ENCODE measurements around the gene GIGYF2.
"Not testable (repeated sequence)": the region's sequence is repeated elsewhere in the genome, so short reads cannot be mapped to it uniquely, and the experiment has no call there.

The GIGYF2 gene

DNA sequence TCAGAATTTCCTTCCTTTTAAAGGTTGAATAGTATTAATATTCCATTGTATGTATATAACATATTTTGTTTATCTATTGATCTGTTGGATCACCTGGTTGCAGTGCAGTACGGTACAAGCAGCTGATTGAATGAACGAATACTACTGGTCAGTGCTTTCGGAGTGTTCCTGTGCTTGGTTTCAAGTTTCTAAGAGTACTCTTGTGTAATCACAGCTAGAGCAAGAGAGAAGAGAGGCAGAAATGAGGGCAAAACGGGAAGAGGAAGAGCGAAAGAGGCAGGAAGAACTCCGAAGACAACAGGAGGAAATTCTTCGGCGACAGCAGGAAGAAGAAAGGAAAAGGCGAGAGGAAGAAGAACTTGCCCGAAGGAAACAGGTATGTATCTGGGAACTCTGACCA, 119.5 kb downstream of the GIGYF2 start:
- DNase-seq (ENCODE audit: low spot score), result no peak

DNA sequence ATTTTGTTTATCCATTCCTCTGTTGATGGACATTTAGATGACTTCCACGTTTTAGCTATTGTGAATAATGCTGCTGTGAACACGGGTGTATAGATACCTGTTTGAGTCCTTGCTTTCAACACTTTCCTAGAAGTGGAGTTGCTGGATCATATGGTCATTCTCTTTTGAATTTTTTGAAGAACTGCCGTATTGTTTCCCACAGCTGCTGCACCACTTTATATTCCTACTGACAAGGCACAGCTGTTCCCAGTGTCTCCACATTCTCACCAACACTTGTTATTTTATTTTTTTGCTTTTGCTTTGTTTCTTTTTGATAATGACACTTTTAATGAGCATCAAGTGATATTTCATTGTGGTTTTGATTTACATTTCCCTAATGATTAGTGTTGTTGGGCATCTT, 120.6 kb downstream of the GIGYF2 start:
- no peak for DNase-seq (ENCODE audit: low spot score)

- no peak for DNase-seq (ENCODE audit: low spot score)
These were observed 132.9 kb downstream of the GIGYF2 start for GRCh38 chr2:232829988-232830387.

GRCh38 chr2:232831496-232831895, 134.4 kb downstream of the GIGYF2 start:
- no peak for DNase-seq (ENCODE audit: low spot score)

DNA sequence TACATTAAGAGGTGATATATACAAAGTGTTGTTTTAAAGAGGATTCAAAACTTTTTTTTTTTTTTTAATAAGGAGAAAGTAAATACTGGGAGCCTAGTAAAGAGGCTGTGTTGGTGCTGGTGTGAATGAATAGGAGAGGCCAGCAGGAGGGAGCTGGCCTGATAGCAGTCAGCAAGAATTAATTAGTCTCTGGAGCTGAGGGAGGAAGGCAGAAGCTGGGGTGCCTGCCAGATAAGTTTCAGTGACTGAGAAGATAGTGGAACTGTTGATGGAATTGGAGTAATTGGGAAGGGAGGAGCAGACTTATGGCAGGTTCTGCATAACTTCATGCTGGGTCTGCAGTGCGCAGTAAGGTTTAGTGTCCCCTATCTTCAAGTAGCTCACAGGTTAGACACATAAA, 136.7 kb downstream of the GIGYF2 start:
- no peak for DNase-seq (ENCODE audit: low spot score)

DNA sequence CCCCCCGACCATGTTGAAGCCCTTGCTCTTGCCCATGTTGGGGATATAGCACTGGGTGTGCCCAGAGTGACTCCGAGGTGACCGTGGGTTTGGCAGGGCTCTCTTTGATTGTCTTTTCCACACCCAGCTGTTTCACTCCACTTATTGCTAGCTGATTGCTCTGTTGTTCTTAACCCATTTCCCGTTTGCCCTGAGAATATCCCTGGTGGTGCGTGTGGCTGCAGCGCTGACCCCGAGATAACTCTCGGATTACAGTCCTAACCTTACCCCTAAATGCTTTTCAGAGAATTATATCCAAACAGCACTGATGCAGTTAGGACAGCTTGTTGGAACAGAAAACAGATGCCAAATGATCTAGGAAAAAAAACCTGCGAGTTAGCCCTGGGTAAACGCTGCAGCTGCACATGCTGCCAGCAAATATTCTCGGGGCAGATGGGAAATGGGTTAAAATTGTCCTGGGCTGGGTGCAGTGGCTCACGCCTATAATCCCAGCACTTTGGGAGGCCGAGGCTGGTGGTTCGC, 138.6 kb downstream of the GIGYF2 start:
- DNase-seq (ENCODE audit: low spot score), result peak; percentile 5

- DNase-seq (ENCODE audit: low spot score), result no peak
These were observed 139.8 kb downstream of the GIGYF2 start for GRCh38 chr2:232836934-232837333.

DNA sequence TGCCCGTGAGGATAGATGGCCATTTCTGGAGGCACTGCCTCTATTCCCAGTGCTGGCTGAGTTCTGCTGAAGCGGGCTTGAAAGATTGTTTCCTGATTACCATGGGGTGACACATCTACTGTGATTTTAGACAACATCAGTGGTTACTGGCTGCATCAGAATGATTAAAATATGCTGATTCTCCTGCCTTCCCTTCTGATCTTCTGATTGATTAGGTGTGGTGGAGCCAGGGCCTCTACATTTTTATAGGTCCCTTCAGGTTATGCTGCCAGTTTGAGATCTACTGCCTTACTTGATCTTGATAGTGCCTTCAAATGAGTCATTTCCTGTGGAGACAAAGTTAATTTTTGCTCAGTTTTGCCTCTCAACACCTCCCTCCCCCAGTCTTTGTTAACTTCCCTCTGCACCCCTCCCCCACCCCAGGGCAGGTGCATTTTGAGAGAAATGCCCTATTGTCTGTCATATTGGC, 141.3 kb downstream of the GIGYF2 start:
- no peak for DNase-seq (ENCODE audit: low spot score)

- peak; percentile 13 for DNase-seq (ENCODE audit: low spot score)
These were observed 142.4 kb downstream of the GIGYF2 start for GRCh38 chr2:232839411-232840079.

GRCh38 chr2:232842689-232843088, 145.6 kb downstream of the GIGYF2 start:
- DNase-seq (ENCODE audit: low spot score), result no peak

GRCh38 chr2:232843834-232844233, 146.7 kb downstream of the GIGYF2 start:
- no peak for DNase-seq (ENCODE audit: low spot score)

DNA sequence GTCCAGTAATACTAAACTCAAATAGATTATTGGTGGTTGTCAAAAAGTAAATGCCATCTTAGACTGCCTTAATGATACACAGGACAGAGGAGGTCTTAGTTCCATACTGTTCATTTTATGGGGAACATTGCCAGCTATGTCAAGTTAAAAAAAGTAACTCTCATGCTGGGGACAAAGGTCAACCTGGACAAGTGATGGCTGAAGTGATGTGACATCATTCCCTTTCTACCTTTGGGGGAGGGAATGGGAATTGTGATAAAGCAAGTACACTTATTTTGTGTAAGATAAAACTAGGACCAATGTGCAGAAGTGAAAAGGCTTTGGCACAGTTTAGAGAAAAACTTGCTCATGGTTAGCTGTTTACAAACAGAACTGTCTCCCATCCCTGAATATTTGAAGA, 148.9 kb downstream of the GIGYF2 start:
- DNase-seq (ENCODE audit: low spot score), result no peak

DNA sequence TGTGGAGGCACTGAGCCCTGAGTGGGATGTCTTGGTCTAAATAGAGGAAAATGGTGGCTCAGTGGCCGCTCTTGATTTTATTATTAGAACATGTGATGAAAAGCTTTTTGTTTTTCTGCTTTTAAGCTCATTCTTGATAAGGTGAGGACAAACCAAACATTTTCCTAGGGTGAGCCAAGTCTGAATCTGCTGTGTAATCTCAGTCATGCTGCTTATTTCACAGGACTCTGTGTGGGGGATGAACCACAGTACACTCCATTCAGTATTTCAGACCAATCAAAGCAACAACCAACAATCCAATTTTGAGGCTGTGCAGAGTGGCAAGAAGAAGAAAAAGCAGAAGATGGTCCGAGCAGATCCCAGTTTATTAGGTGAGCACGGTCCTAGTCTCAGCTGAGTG, 152.9 kb downstream of the GIGYF2 start:
- DNase-seq (ENCODE audit: low spot score), result no peak

DNA sequence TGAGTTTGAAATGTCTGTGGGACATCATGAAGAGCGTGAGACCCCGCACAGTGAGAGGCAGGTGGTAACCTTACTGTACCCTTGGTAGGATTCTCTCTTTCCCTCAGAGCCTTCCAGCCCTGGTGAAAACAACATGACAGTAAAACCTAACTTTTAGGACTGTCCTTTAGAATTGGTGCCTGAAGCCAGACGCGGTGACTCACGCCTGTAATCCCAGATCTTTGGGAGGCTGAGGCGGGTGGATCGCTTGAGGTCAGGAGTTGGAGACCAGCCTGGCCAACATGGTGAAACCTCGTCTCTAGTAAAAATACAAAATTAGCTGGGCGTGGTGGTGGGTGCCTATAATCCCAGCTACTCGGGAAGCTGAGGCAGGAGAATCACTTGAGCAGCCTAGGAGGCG, 154.9 kb downstream of the GIGYF2 start:
- not testable (repeated sequence) for DNase-seq (ENCODE audit: low spot score)

DNA sequence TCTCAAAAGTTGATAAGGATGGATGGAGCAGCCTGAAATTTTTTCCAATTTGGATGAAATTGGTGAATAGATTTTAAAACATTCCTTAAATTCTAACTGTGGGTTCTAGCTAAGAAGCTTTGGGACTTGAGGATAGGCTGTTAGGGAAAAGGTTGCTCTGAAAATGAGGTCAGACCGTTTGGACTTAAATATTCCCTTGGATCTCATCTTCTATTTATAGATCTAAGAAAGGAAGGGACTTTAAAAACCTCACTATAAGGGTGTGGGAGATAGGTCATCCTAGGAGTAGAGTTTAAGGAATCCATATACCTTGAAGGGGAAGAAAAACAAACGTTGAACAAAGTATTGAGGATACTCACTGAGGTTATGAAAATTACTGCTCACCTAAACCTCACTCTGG, 155.5 kb downstream of the GIGYF2 start:
- no peak for DNase-seq (ENCODE audit: low spot score)

DNA sequence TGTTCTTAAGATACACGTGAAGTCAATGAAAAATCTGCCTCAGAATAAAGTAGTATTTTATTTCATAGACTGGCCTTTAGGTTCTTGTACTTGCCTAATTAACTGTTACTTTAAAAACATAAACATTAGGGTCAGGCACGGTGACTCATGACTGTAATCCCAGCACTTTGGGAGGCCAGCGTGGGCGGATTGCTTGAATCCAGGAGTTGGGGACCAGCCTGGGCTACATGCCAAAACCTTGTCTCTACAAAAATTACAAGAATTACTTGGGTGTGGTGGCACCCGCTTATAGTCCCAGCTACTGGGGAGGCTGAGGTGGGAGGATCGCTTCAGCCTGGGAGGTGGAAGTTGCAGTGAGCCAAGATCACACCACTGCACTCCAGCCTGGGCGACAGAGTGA, 157.0 kb downstream of the GIGYF2 start:
- no peak for DNase-seq (ENCODE audit: low spot score)

GRCh38 chr2:232857158-232857563, 160.0 kb downstream of the GIGYF2 start:
- DNase-seq (ENCODE audit: low spot score), result no peak

- no peak for DNase-seq (ENCODE audit: low spot score)
These were observed 162.3 kb downstream of the GIGYF2 start for GRCh38 chr2:232859385-232859916.

DNA sequence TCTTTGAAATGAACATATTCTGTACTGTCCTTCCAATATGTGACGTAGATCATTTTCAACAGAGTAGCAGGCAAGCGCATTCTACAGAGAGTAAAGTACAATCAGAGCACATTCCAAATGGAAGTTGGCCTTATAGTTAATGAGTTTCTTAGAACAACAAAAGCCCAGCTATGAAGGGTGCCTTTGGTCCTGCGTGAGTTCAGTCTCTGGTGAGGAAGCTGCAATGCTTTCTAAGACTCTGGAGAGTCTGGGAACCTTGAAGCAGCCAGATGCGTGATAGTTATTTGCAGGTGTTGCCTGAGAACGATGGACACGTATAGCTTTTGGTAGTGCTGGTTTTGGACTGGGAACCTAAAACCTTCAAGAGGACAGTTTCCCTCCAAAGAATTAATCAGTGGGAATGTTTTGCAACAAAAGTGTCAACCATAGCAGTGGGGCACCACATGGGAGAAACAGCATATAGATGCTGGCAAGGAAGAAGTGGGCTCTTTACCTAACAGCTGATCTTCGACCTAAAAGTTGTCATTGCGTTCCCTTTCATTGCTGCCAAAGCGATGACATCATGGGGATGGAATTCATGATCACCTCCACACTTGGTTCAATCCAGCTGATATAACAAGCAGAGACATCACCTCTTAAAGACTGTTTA, 163.6 kb downstream of the GIGYF2 start:
- no peak for DNase-seq (ENCODE audit: low spot score)

DNA sequence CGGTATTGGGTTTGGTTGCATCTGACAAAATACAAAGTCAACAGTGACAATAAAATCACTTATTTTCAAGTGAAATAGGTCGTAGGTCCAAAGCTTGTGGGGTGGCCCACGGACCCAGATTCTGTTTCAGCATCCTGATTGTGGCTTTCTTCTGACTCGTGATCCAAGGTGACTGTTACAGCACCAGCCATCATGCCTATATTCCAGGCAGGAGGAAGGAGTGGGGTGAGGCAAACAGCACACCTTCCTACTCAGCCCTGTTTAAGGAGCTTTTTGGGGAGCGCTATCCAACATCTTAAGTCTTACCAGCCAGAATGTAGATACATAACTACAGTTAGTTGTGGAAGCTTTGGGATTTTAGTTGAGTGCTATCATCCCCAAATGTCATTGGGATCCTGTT, 164.2 kb downstream of the GIGYF2 start:
- no peak for DNase-seq (ENCODE audit: low spot score)

DNA sequence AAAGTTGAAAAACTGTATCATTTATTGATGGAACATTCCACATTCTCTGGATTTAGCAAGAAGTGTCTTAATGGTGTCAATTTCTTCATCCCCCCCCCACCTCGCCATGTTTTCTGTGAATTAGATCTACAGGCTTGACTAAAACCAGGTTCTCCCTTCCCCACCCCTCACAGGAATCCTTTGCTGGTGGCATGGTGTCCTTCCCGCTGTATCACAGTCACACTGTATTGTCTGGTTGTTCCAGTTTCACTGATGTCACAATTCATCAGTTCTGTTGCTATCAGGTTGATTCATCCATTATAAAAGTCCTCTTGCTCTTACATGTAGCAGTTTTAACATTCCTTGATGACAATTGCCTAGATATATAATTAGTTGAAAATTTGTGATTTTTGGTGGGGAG, 166.9 kb downstream of the GIGYF2 start:
- no peak for DNase-seq (ENCODE audit: low spot score)

DNA sequence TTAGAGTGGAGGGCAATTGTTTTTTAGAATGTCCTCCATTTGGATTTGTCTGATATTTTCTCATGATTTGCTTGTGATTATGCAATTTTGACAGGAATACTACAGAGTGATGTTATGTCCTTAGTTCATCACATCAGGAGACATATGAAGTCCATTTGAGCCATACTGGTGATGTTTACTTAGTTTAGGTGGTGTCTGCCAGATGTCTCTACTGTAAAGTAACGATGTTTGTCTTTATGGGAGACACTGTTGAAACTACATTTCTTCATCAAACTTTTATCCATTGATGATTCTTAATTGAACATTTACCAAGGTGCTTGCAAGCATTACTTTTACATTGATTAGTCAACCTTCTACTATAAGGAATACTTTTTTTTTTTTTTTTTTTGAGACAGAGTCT, 168.0 kb downstream of the GIGYF2 start:
- DNase-seq (ENCODE audit: low spot score), result no peak

GRCh38 chr2:232866104-232866503, 169.0 kb downstream of the GIGYF2 start:
- DNase-seq (ENCODE audit: low spot score), result no peak
